ENCODE measurements around the gene ARHGAP33. TPM values are rescaled to one million over a fixed set of nuclear protein-coding genes. Genes with fewer than 3 reads are reported as not detected.

ARHGAP33 gene
- total RNA-seq, 4 donors from 2014 or later = 3.1 to 22.6 (median 5.5) TPM

GRCh38 chr19:35744430-35745327, 30.7 kb upstream of the ARHGAP33 start:
- Histone ChIP-seq H3K9me3 (no peaks in the 10 kb centered on the region), H3K4me3 (peak overlapping the region; percentile 76 to 86), H3K36me3 (peaks cover 0 to 19% of the 10 kb centered on the region in 2 donors), H3K4me1 (peaks cover 0 to 77% (median 28%) of the 10 kb centered on the region in 3 donors), H3K27ac (peak overlapping the region; percentile 98 to 100 (median 100)), H3K27me3 (no peaks in the 10 kb centered on the region)
- WGBS, 2 donors (ENCODE audit: low coverage in 1 of 2) = 0% methylated on average over 5 to 18 of the region's 41 CpGs
- TF ChIP-seq POLR2A (IDR thresholded peaks at IDR 0.05) (peak in 1 of 2 donors; percentile 88), EP300 (IDR thresholded peaks at IDR 0.05) (no peak), CTCF (IDR thresholded peaks at IDR 0.05) (peak in 3 of 4 experiments; percentile 40 to 73 (median 43)), POLR2AphosphoS5 (IDR thresholded peaks at IDR 0.05) (peak; percentile 31)
- ATAC-seq = peak; percentile 74

GRCh38 chr19:35745328-35746086, 29.9 kb upstream of the ARHGAP33 start, which contains the start of the genes PSENEN and U2AF1L4:
Gene PSENEN (plus strand): TSS chr19:35745651. CDS start chr19:35745931, 280 bp downstream.
Gene U2AF1L4 (minus strand): TSS chr19:35745418. CDS start chr19:35745391, 27 bp downstream.
- peak; percentile 82 for ATAC-seq
- peaks cover 0 to 79% (median 32%) of the 10 kb centered on the region in 3 donors for H3K4me1 ChIP-seq
- H3K9me3 ChIP-seq = no peaks in the 10 kb centered on the region
- H3K27ac ChIP-seq = peak within 1 kb of the TSS; percentile 98 to 100 (median 100)
- H3K4me3 ChIP-seq = peak within 1 kb of the TSS; percentile 76 to 86
- WGBS, 2 donors (ENCODE audit: low coverage in 1 of 2) = 0 to 4% methylated on average over 4 to 9 of the region's 40 CpGs
- H3K27me3 ChIP-seq = no peaks in the 10 kb centered on the region
- H3K36me3 ChIP-seq = peaks cover 0 to 19% of the 10 kb centered on the region in 2 donors
- TF ChIP-seq CTCF (IDR thresholded peaks at IDR 0.05) (peak in 2 of 4 experiments; percentile 2 to 21), EP300 (IDR thresholded peaks at IDR 0.05) (no peak), POLR2AphosphoS5 (IDR thresholded peaks at IDR 0.05) (peak; percentile 71)

GRCh38 chr19:35746087-35746462, 29.3 kb upstream of the ARHGAP33 start:
- 0 to 3% methylated on average over 2 to 3 of the region's 4 CpGs for WGBS, 2 donors (ENCODE audit: low coverage in 1 of 2)
- Histone ChIP-seq H3K9me3 (no peaks in the 10 kb centered on the region), H3K4me3 (peak overlapping the region; percentile 76 to 86), H3K27ac (peak overlapping the region; percentile 61 to 100 (median 94)), H3K27me3 (no peaks in the 10 kb centered on the region), H3K4me1 (peaks cover 0 to 78% (median 31%) of the 10 kb centered on the region in 3 donors), H3K36me3 (peaks cover 0 to 23% of the 10 kb centered on the region in 2 donors)
- ATAC-seq = no peak
- TF ChIP-seq POLR2AphosphoS5 (IDR thresholded peaks at IDR 0.05) = no peak

- peaks cover 0 to 73% (median 28%) of the 10 kb centered on the region in 3 donors for H3K4me1 ChIP-seq
- TF ChIP-seq CTCF (IDR thresholded peaks at IDR 0.05) = no peak
- no peak for TF ChIP-seq POLR2AphosphoS5 (IDR thresholded peaks at IDR 0.05)
- no peak for TF ChIP-seq EP300 (IDR thresholded peaks at IDR 0.05)
- no peak for TF ChIP-seq POLR2A (IDR thresholded peaks at IDR 0.05)
- WGBS, 2 donors (ENCODE audit: low coverage in 1 of 2) = 81% methylated on average over 4 of the region's 5 CpGs; no CpG with 5 or more reads in 1 of the 2 donors
- H3K36me3 ChIP-seq = peaks cover 0 to 27% of the 10 kb centered on the region in 2 donors
- H3K4me3 ChIP-seq = peak overlapping the region in 1 of 2 donors; percentile 86
- ATAC-seq = no peak
- H3K27ac ChIP-seq = peak overlapping the region in 1 of 4 donors; percentile 100
- no peaks in the 10 kb centered on the region for H3K9me3 ChIP-seq
- no peaks in the 10 kb centered on the region for H3K27me3 ChIP-seq
These were observed 28.8 kb upstream of the ARHGAP33 start for GRCh38 chr19:35746531-35746930.
